Measurements from ENCODE around the gene FHIT.
"Not testable (repeated sequence)": the region's sequence is repeated elsewhere in the genome, so short reads cannot be mapped to it uniquely, and the experiment has no call there.

FHIT gene

GRCh38 chr3:61226166-61226686, 25.0 kb downstream of the FHIT start:
- DNase-seq = no peak

GRCh38 chr3:61224823-61225222, 26.4 kb downstream of the FHIT start:
- no peak for DNase-seq

- DNase-seq = no peak
Observed at GRCh38 chr3:61223451-61223850, 27.8 kb downstream of the FHIT start.

- DNase-seq = no peak
Observed at GRCh38 chr3:61222467-61222866, 28.8 kb downstream of the FHIT start.

- DNase-seq = no peak
Observed at GRCh38 chr3:61221759-61222362, 29.4 kb downstream of the FHIT start.

- no peak for DNase-seq
Observed at GRCh38 chr3:61218504-61218903, 32.7 kb downstream of the FHIT start.

GRCh38 chr3:61216171-61216570, 35.1 kb downstream of the FHIT start:
- DNase-seq = not testable (repeated sequence)

GRCh38 chr3:61202086-61202485, 49.2 kb downstream of the FHIT start:
- no peak for DNase-seq

- no peak for DNase-seq
Observed at GRCh38 chr3:61201071-61201470, 50.2 kb downstream of the FHIT start.

GRCh38 chr3:61200270-61200669, 51.0 kb downstream of the FHIT start:
- DNase-seq = no peak

GRCh38 chr3:61199843-61200242, 51.4 kb downstream of the FHIT start:
- DNase-seq = no peak

GRCh38 chr3:61194892-61195538, 56.2 kb downstream of the FHIT start:
- no peak for DNase-seq

GRCh38 chr3:61192222-61192621, 59.0 kb downstream of the FHIT start:
- DNase-seq = no peak

GRCh38 chr3:61190205-61190604, 61.0 kb downstream of the FHIT start:
- not testable (repeated sequence) for DNase-seq

GRCh38 chr3:61186030-61186429, 65.2 kb downstream of the FHIT start:
- DNase-seq = no peak

GRCh38 chr3:61184956-61185355, 66.3 kb downstream of the FHIT start:
- DNase-seq = no peak

- no peak for DNase-seq
Observed at GRCh38 chr3:61182662-61183061, 68.6 kb downstream of the FHIT start.

GRCh38 chr3:61181874-61182273, 69.4 kb downstream of the FHIT start:
- DNase-seq = peak; percentile 2

GRCh38 chr3:61180206-61180605, 71.0 kb downstream of the FHIT start:
- no peak for DNase-seq

GRCh38 chr3:61178167-61178566, 73.1 kb downstream of the FHIT start:
- DNase-seq = no peak

- DNase-seq = no peak
Observed at GRCh38 chr3:61177450-61177849, 73.8 kb downstream of the FHIT start.

GRCh38 chr3:61173676-61174075, 77.6 kb downstream of the FHIT start:
- no peak for DNase-seq

- DNase-seq = no peak
Observed at GRCh38 chr3:61172684-61173083, 78.6 kb downstream of the FHIT start.

GRCh38 chr3:61172203-61172602, 79.0 kb downstream of the FHIT start:
- DNase-seq = no peak
